SU-DHL-6 (cell line): ENCODE measurements around the gene SDK2.

Experiments
- CTCF ChIP-seq: fragments of 200-600 bp; sonication (generic); IDR thresholded peaks from one replicate; pipeline ENCODE4 v1.5.1; 2017; ENCODE audit warnings: antibody characterized with exemption, mild to moderate bottlenecking, low read length, moderate library complexity; ENCODE audit not compliant: insufficient read depth, poor library complexity, severe bottlenecking
- EZH2phosphoT487 ChIP-seq: fragments of 200-600 bp; sonication (generic), shearing (Covaris generic); conservative IDR thresholded peaks from 2 replicates; pipeline ENCODE4 v1.6.1; 2018; ENCODE audit warnings: mild to moderate bottlenecking, antibody characterized with exemption, low read length, moderate library complexity, mixed read lengths

- TF ChIP-seq CTCF (no peak), EZH2phosphoT487 (no peak)
Observed at GRCh38 chr17:73519011-73519410, 125.2 kb downstream of the SDK2 start.
